K562 (cell line): ENCODE measurements around the gene N4BP2. TPM values are rescaled to one million over a fixed set of nuclear protein-coding genes. Genes with fewer than 3 reads are reported as not detected.
A peak's percentile ranks its signal among the peaks of the same experiment; 100 is the strongest.

Experiments used
- ATF3 ChIP-seq, 2 experiments: fragments of 450-650 bp in 1 of 2; sonication (generic) in 1 of 2; formaldehyde crosslinking in 1 of 2; IDR thresholded peaks in 1 of 2; conservative IDR thresholded peaks in 1 of 2; 2 replicates each; pipeline versions ENCODE4 v1.6.1 to v1.8.1; 2016 to 2023; ENCODE audit warnings: mild to moderate bottlenecking in 2 of 2, moderate library complexity in 2 of 2, inconsistent platforms in 1 of 2, missing genetic modification reagents in 1 of 2
- BRCA1 ChIP-seq, 2 experiments: fragments of 450-650 bp in 1 of 2; sonication (generic) in 1 of 2; formaldehyde crosslinking in 1 of 2; IDR thresholded peaks; 2 replicates each; pipeline versions ENCODE4 v1.5.0 to v1.6.1; 2017 to 2020; ENCODE audit warnings: mild to moderate bottlenecking in 1 of 2, missing genetic modification reagents in 1 of 2
- CBX5 ChIP-seq: IDR thresholded peaks from 2 replicates; pipeline ENCODE4 v1.6.1; 2014; ENCODE audit warnings: low read depth, borderline replicate concordance
- E2F1 ChIP-seq: sonication (generic); formaldehyde crosslinking; IDR thresholded peaks from 2 replicates; pipeline ENCODE4 v1.8.1; 2023; ENCODE audit warnings: mild to moderate bottlenecking, missing genetic modification reagents, moderate library complexity
- FOXJ2 ChIP-seq: fragments of 200-800 bp; sonication (Bioruptor generic); IDR thresholded peaks from 2 replicates; pipeline ENCODE4 v1.6.1; 2016; ENCODE audit warnings: missing genetic modification characterization, missing compliant biosample characterization
- NBN ChIP-seq: fragments of 450-650 bp; IDR thresholded peaks from 2 replicates; pipeline ENCODE4 v1.6.1; 2016; ENCODE audit warnings: low read depth, mild to moderate bottlenecking
- NR2C2 ChIP-seq, 2 experiments: fragments of 200-800 bp in 1 of 2; sonication (Bioruptor generic) in 1 of 2; sonication (generic) in 1 of 2; formaldehyde crosslinking in 1 of 2; IDR thresholded peaks; 2 replicates each; pipeline versions ENCODE4 v1.6.1 to v1.8.0; 2016 to 2022; ENCODE audit warnings: mild to moderate bottlenecking in 1 of 2, missing compliant biosample characterization in 1 of 2, missing genetic modification characterization in 1 of 2, missing genetic modification reagents in 1 of 2
- NRF1 ChIP-seq, 2 experiments: fragments of 450-650 bp; IDR thresholded peaks in 1 of 2; conservative IDR thresholded peaks in 1 of 2; 2 replicates each; pipeline ENCODE4 v1.6.1; 2014; ENCODE audit warnings: mild to moderate bottlenecking in 2 of 2
- RCOR1 ChIP-seq, 2 experiments: IDR thresholded peaks; 2 replicates each; pipeline ENCODE4 v1.6.1; 2012; ENCODE audit warnings: low read depth in 2 of 2, low read length in 2 of 2, borderline replicate concordance in 1 of 2, improper control_type of control experiment in 1 of 2
- THRA ChIP-seq: fragments of 450-650 bp; IDR thresholded peaks from 2 replicates; pipeline ENCODE4 v1.6.1; 2017; ENCODE audit warnings: mild to moderate bottlenecking, moderate library complexity
- XRCC5 ChIP-seq: fragments of 200-400 bp; formaldehyde crosslinking; IDR thresholded peaks from 2 replicates; pipeline ENCODE4 v1.6.1; 2017; ENCODE audit warnings: low read depth, mild to moderate bottlenecking, low read length
- ZBTB12 ChIP-seq: fragments of 250-450 bp; sonication (Bioruptor Pico); IDR thresholded peaks from 2 replicates; pipeline ENCODE4 v1.4.0; 2020
- polyA plus RNA-seq, 8 experiments: library from polyadenylated mRNA; depleted of rRNA in 4 of 8; stranded (reverse) in 5 of 8; unstranded in 3 of 8; fragments of >200 nt; fragmentation: Nextera tagmentation in 2 of 8; fragmentation: Illumina TruSeq in 1 of 8; extraction: Ambion mirVana in 2 of 8; extraction: Trizol in 1 of 8; gene quantifications; 2 replicates each; pipeline versions ENCODE4 v1.2.1 to v1.2.3, GENCODE V29; 2011 to 2014; ENCODE audit warnings: inconsistent platforms in 1 of 8, missing spikeins in 1 of 8
- total RNA-seq, 7 experiments: library from RNA; depleted of rRNA in 6 of 7; stranded (reverse); fragments of >200 nt in 6 of 7; fragmentation: Illumina TruSeq in 2 of 7; extraction: Trizol in 2 of 7; gene quantifications; 2 replicates each; pipeline versions ENCODE4 v1.2.1 to v1.2.3, GENCODE V29; 2011 to 2021; ENCODE audit warnings: low replicate concordance in 1 of 7

Gene N4BP2
- total and polyA plus RNA-seq, 9 of the 15 experiments (the other 6 are each of a cell fraction or from before 2014, with no cell fraction given) = 2.7 to 12.6 (median 7.6) TPM

GRCh38 chr4:40056716-40057585 lies at the start of gene N4BP2 (continued):
- TF ChIP-seq ATF3 (IDR thresholded peaks at IDR 0.05) = no peak
- peak; percentile 66; the same call in 1 of the 2 replicates for TF ChIP-seq ATF3 (CRISPR knock-in tag; conservative IDR thresholded peaks at IDR 0.05)
- TF ChIP-seq NRF1 (conservative IDR thresholded peaks at IDR 0.05 in 1 of 2, IDR thresholded peaks at IDR 0.05 in 1 of 2) = peak; percentile 73 to 80
- no peak for TF ChIP-seq ZBTB12 (CRISPR knock-in tag)
- TF ChIP-seq CBX5 = no peak
- TF ChIP-seq RCOR1 (IDR thresholded peaks at IDR 0.05; ENCODE audit: borderline replicate concordance in 1 of 2, low read depth in 2 of 2, low read length in 2 of 2) = 0 out of 4 replicates have a peak, but pooled peaks of 1 of the 2 experiments have one; percentile 14
- TF ChIP-seq NR2C2 (CRISPR knock-in tag; IDR thresholded peaks at IDR 0.05) = peak; percentile 46; the same call in 1 of the 2 replicates
- TF ChIP-seq NR2C2 (tag; IDR thresholded peaks at IDR 0.05) = no peak; the same call in 1 of the 2 replicates
- peak; percentile 15; the same call in 1 of the 2 replicates for TF ChIP-seq XRCC5
- TF ChIP-seq FOXJ2 = 0 out of 2 replicates have a peak, but pooled peaks have one; percentile 47
- TF ChIP-seq BRCA1 (IDR thresholded peaks at IDR 0.05) = no peak
- TF ChIP-seq BRCA1 (CRISPR knock-in tag; IDR thresholded peaks at IDR 0.05) = 0 out of 2 replicates have a peak, but pooled peaks have one; percentile 69
- no peak for TF ChIP-seq THRA
- peak; percentile 97 for TF ChIP-seq E2F1 (CRISPR knock-in tag)
- TF ChIP-seq NBN = 0 out of 2 replicates have a peak, but pooled peaks have one; percentile 21
